ENCODE measurements around the gene MSI2.

The MSI2 gene

GRCh38 chr17:57416369-57416768, 160.0 kb downstream of the MSI2 start:
- no peak for DNase-seq (ENCODE audit: low spot score)

- DNase-seq (ENCODE audit: low spot score), result no peak
These were observed 161.6 kb downstream of the MSI2 start for GRCh38 chr17:57417956-57418355.

DNA sequence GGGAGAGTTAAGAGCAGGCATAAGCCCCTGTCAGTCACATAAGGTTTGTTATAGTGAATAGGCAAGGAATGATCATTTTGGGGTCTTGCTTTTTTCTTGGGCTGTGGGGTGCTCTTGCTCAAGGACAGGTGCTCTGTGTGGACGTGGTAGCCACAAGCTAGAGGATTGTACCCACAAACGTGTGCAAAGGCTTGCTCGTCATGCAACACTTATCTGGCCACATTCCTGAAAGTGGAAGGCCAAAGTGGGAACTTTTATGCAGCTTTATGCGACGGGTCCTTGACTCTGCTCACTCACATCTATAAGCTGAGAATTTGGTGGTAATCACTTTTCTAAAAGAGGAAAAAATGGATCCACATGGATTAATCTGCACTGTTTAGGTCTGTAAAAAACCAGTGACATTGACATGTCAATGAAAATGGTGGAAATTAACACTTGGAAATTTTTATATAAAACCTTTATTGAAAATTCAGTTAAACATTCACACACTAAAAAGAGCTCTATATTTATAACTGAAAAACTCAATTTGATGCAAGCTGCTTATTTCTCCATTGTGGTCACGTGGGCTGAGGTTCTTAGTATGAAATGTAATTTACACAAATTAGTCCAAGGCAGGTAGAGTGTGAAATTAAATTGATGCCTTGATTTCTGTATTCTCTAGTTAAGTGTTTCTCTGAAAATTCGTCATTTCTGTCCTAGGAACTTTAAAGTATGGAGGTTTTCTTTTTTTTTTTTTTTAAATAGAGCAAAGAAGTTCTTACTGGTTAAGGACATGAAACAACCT, 162.3 kb downstream of the MSI2 start:
- no peak for DNase-seq (ENCODE audit: low spot score)

DNA sequence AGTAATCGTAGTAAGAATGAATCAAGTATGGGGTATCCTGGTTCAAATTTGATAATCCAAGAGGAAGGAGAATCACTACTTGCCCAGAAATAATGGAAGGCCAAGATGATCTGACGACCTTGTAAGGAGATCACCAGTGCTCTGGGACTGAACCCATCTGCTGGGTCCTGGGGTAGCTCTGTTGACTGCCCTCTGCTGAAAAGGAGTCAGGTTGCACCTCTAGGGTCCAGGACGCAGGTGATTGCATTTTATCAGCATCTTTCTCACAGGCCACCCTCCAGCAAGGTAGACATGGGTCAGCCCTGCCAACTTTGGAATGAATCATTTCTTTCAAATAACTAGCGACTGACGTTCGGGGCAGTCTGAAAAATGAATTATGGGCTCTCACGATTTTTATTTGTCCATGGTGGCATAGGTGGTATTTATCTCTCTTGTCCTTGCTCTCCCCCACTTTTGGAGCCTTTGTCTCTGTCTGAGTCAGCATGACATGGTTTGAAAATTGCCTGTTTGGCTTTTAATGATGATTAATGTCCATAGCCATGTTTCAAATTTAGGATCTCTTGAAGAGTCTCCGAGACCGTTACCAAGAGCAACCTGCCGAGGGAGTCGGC, 163.7 kb downstream of the MSI2 start:
- DNase-seq (ENCODE audit: low spot score), result no peak

DNA sequence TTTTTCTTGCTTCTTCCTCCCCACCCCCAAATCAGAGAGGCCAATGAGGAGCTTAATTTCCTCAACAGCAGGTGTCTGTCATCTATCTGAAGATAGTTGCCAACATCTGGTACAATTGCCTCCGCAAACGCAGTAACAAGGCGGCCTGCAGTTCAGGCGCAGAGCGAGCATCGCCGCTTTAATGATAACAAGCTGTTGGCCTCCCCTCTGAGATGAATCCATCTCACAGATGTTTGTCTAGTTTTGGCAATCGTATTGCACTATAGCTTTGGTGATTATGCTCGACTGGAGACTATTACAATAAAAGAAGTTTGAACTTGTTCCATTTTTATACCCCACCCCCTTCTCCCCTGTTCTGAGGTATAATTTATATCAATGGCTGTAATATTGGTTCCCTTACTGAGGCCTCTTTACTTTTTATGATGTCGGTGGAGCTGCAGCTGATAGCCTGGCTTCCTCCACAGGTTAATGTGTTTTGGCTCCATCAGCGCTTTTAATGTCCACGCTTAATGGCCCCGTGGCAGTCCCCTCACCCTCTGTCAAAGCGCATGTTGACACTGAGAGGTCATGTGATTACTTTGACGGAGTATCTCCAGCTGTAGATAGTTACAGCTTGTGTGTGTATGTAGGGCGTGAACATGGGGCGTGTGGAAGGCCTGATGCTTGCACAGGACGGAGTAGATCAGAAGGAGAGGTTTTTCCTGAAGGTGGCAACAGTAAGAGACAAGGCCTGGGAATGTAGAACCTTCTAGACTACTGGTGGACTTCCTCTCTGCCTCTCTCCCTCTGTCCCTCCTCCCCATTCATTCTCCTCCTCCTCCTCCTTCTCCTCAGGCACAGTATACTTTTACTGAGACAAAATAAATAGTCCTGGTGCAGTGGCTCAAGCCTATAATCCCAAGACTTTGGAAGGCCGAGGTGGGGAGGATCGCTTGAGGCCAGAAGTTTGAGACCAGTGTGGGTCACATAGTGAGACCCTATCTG, 164.7 kb downstream of the MSI2 start:
- no peak for DNase-seq (ENCODE audit: low spot score)

DNA sequence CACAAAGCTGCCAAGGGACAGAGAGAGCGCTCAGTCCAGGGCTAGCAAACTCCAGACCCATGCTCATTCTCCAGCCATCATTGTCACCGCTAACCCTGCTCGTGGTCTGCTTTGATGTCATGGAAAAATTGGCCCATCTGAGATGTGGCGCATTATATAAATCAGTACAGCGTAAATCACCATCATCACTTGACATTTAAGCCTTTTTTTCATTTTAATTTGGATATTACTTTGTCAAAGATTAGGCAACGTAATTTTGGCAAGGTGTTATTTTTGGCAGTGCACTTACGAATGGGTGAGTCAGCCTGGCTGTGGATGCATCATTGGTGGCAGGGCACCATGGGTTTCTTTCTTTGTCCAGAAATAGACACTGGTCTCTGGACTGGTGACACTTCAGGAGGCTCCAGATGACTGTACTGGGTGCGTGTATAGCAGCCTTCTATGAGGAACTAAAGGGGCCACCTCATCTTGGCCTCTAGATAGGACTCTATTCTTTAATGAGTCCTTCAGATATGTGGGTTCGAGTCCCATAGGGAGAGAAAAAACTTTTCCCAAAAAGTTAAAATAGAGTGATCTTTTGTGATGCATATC, 166.3 kb downstream of the MSI2 start:
- DNase-seq (ENCODE audit: low spot score), result no peak

GRCh38 chr17:57423541-57423940, 167.2 kb downstream of the MSI2 start:
- DNase-seq (ENCODE audit: low spot score), result no peak

DNA sequence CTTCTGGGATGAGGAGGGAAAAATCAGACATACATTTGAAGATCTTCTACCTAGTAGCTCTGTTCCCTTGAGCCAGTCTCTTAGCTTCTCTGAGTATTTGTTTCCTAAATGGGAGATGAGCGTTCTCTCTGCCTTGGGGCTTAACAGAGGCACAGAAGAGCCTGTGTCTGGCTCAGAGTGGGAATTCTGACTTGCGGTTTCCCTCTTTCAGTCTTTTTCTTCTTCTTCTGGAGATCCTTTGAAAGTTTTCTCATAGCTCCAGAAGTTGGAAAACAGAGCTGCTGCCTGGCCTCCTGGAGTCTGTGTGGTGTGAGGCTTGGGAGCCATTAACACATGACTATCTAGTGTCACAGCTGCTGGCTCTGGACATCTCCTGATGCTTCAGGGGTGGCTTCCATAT, 167.9 kb downstream of the MSI2 start:
- no peak for DNase-seq (ENCODE audit: low spot score)

DNA sequence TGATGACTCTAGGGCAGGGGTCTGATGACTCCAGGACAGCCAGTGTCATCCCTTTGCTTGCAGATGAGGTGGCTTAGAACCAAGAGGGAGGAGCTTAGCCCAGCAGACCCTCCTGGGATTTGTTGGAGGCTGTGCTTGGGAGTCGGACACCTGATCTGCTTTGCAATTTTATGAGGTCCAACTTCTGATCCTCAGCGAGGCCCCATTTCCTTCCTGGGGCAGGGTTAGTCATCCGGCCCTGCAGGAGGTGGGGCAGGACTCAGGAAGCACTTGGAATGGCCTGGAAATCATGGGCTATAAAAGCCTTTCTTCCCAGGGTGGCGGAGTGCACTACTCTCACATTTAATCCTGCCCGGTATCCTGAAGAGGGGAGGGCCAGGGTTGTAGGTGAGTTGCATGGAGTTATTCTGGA, 168.5 kb downstream of the MSI2 start:
- no peak for DNase-seq (ENCODE audit: low spot score)

GRCh38 chr17:57425431-57425830, 169.1 kb downstream of the MSI2 start:
- no peak for DNase-seq (ENCODE audit: low spot score)

- DNase-seq (ENCODE audit: low spot score), result no peak
These were observed 169.9 kb downstream of the MSI2 start for GRCh38 chr17:57425903-57426880.

- DNase-seq (ENCODE audit: low spot score), result no peak
These were observed 173.6 kb downstream of the MSI2 start for GRCh38 chr17:57429966-57430365.

- DNase-seq (ENCODE audit: low spot score), result no peak
These were observed 175.1 kb downstream of the MSI2 start for GRCh38 chr17:57431415-57431814.

DNA sequence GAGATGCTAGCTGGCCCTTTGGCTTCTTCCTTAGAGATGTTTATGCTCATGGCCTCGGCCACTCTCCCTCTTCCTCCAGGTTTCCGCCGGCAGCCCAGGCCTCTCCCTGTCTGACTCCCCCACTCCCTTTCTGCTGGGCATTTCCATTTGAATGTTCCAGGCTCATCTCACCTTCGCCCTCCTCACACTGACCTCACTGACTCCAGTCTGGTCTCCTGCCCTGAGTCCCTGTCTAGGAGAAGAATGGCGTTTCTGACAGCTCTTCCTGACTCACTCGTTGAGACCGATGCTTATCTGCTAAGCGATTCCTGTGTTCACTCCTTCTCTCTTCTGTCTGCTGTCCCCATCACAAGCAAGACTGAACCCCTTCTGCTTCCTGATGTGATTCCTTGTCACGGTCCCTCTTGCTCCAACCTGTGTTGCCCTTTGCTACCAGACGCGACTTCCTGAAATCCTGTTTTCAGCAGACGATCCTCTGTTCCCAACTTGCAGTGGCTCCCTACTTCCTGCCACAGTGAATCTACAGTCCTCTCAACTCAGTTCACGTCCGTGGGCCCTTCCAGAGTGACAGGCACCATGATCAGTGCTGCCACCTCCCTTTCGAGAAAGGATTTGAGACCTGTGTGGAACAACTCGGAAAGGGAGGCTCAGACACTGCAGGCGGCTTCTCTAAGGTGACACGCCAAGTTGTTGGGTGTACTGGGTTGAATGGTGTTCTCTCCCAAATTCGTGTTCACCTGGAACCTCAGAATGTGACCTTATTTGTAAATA, 176.4 kb downstream of the MSI2 start:
- DNase-seq (ENCODE audit: low spot score), result no peak

GRCh38 chr17:57433452-57433851, 177.1 kb downstream of the MSI2 start:
- no peak for DNase-seq (ENCODE audit: low spot score)

GRCh38 chr17:57434361-57434760, 178.0 kb downstream of the MSI2 start:
- no peak for DNase-seq (ENCODE audit: low spot score)

DNA sequence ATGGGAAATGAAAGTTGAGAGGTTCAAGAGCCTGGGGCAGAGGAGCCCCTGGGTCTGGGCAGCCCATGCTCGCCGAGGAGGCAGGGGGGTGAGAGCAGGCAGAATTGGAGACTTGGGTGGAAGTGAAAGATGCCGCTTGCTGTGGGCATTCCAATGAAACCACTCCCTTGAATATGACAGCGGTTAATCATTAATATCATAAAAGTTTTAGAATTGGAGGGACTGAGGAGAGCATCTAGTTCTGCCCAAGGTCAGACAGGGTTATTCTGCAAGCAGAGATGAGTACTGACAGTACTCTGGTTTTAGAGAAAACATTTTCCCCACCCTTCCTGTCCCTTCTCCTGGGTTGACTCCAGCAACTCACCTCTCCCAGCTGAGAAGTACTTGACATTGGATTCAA, 180.2 kb downstream of the MSI2 start:
- no peak for DNase-seq (ENCODE audit: low spot score)

GRCh38 chr17:57438066-57438731, 181.9 kb downstream of the MSI2 start:
- DNase-seq (ENCODE audit: low spot score), result no peak

DNA sequence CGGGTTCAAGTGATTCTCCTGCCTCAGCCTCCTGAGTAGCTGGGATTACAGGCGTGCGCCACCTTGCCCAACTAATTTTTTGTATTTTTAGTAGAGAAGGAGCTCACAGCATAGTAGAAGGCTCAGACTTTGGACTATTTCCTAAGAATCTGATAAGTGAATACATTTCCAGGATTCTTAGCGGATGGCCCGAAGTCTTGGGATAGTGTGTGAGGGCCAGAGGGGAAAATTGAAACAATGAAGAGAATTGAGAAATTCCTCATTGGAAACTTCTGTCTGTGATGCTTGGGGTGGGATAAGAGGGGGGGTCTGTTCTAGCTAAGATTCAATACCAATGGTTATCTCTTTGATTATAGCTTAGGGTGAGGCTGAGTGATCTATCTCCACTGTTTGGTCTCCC, 183.3 kb downstream of the MSI2 start:
- DNase-seq (ENCODE audit: low spot score), result no peak
